GM12891 (cell line): ENCODE measurements around the gene KDM4C.
"Not testable (repeated sequence)": the region's sequence is repeated elsewhere in the genome, so short reads cannot be mapped to it uniquely, and the experiment has no call there.

Experiments
- DNase-seq: peaks from one replicate; pipeline ENCODE4 v3.0.0; 2011; ENCODE audit warnings: low spot score; ENCODE audit not compliant: insufficient read length
- FAIRE-seq: peaks from 2 replicates; lab custom pipeline; 2011; peaks lifted over from hg19 to GRCh38; lab: Jason Lieb, UNC
- PAX5 ChIP-seq: IDR thresholded peaks from 2 replicates; pipeline ENCODE4 v1.6.1; 2011; ENCODE audit warnings: low read length, moderate library complexity, mild to moderate bottlenecking; ENCODE audit not compliant: insufficient read depth, severe bottlenecking
- POLR2A ChIP-seq: IDR thresholded peaks from 2 replicates; pipeline ENCODE4 v1.6.1; 2011; ENCODE audit warnings: low read depth, low read length, control low read depth
- POLR2AphosphoS5 ChIP-seq: IDR thresholded peaks from 2 replicates; pipeline ENCODE4 v1.6.1; 2011; ENCODE audit warnings: low read depth, low read length, control low read depth
- POU2F2 ChIP-seq: IDR thresholded peaks from 2 replicates; pipeline ENCODE4 v1.6.1; 2011; ENCODE audit warnings: low read depth, mild to moderate bottlenecking, control low read depth, low read length, moderate library complexity
- SPI1 ChIP-seq: IDR thresholded peaks from 2 replicates; pipeline ENCODE4 v1.6.1; 2011; ENCODE audit warnings: low read depth, low read length, control low read depth
- TAF1 ChIP-seq: IDR thresholded peaks from 2 replicates; pipeline ENCODE4 v1.6.1; 2011; ENCODE audit warnings: low read depth, low read length, control low read depth

KDM4C gene

DNA sequence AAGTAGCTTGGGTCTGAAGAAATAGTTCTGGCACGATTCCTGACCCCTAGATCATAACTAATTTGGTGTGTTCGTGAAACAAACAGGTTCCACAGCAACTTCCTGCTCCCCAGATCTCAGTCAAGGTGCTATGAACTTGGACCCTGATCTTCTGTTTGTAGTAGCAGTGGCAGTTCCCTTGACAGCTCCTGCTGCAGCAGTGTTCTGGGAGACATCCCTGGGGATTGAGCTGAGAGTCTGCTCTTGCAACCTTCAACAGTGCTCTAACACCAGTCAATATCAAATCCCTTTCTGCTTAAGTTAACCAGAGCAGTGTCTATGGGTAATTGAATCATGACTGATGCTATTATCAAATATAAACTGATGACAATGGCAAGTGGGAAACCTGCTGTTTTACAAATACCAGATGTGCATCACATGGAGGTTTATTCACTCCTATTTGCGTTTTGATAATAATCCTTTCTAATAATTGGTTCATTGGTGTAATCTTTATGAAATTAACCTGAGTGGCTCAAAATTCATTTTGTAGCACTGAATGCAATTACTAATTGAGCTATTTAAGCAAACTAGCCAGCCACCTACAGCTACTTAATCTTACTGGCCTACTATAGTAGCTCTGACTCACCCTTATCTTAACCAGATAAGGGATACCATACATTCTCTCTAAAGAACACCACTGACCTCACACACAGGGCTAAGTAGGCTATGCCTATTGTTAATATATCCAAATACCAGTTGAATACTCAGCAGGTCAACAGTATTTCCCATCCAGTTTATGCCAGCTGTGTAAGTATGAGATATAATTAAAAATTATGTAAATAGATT lies 21.9 kb downstream of the KDM4C start:
- no peak for TF ChIP-seq POU2F2
- no peak for TF ChIP-seq SPI1
- TF ChIP-seq POLR2AphosphoS5: no peak
- TF ChIP-seq TAF1: no peak
- no peak for TF ChIP-seq POLR2A

GRCh38 chr9:6780690-6781089 lies 22.9 kb downstream of the KDM4C start:
- FAIRE-seq: no peak
- TF ChIP-seq PAX5 (no peak), POLR2AphosphoS5 (no peak), SPI1 (no peak), TAF1 (no peak), POLR2A (no peak), POU2F2 (no peak)
- no peak for DNase-seq

More for the DNA sequence above, 21.9 kb downstream of the KDM4C start:
- DNase-seq (no peak), FAIRE-seq (peak; percentile 47)

DNA sequence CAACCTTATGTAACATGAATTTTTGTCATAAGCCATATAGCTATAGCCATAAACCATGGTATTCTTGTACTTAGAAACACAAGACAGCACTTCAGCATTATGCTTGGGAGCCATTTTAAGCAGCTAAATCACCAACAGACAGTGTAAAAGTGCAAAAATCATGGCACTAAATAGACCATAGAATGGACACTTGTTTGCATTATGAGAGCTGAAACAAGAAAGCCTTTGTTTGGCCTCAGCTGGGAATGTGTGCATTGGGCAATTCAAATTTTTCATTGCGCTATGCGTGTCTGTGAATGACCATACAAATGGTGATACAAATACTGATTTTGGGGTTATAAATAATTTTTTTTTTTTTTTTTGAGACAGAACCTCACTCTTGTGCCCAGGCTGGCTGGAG lies 23.7 kb downstream of the KDM4C start:
- no peak for TF ChIP-seq POLR2A
- TF ChIP-seq POU2F2: no peak
- TF ChIP-seq SPI1: no peak
- TF ChIP-seq POLR2AphosphoS5: no peak
- no peak for TF ChIP-seq TAF1
- no peak for TF ChIP-seq PAX5
- DNase-seq: no peak
- no peak for FAIRE-seq

GRCh38 chr9:6782345-6782744 lies 24.6 kb downstream of the KDM4C start:
- no peak for DNase-seq
- no peak for TF ChIP-seq PAX5
- TF ChIP-seq TAF1: no peak
- no peak for TF ChIP-seq POLR2AphosphoS5
- no peak for TF ChIP-seq SPI1
- TF ChIP-seq POLR2A: no peak
- no peak for TF ChIP-seq POU2F2
- no peak for FAIRE-seq

GRCh38 chr9:6782981-6783380 lies 25.2 kb downstream of the KDM4C start:
- FAIRE-seq: no peak
- TF ChIP-seq POU2F2: no peak
- no peak for TF ChIP-seq PAX5
- no peak for TF ChIP-seq SPI1
- no peak for TF ChIP-seq POLR2A
- TF ChIP-seq TAF1: no peak
- no peak for TF ChIP-seq POLR2AphosphoS5
- DNase-seq: no peak

DNA sequence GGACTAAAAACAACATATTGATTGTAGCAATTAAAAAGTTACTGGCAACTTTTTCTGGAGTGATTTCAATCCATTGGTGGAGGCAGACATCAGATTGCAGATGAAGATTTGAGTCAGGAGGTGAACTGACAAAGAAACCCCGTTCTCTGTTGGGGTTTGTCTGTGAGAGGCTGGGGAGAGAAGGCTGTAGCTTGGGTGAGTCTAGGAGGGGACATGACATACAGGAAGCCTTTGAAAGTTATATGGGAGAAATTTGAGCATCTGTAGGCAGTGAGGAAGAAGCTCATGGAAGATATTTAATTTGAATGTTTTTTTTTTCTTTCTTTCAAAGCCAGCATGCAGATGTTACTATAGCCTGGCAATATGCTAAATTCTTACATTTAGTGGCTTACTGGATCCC lies 26.0 kb downstream of the KDM4C start:
- DNase-seq (no peak), FAIRE-seq (no peak)
- TF ChIP-seq SPI1: no peak
- no peak for TF ChIP-seq PAX5
- TF ChIP-seq TAF1: no peak
- TF ChIP-seq POLR2AphosphoS5: no peak
- no peak for TF ChIP-seq POLR2A
- no peak for TF ChIP-seq POU2F2

DNA sequence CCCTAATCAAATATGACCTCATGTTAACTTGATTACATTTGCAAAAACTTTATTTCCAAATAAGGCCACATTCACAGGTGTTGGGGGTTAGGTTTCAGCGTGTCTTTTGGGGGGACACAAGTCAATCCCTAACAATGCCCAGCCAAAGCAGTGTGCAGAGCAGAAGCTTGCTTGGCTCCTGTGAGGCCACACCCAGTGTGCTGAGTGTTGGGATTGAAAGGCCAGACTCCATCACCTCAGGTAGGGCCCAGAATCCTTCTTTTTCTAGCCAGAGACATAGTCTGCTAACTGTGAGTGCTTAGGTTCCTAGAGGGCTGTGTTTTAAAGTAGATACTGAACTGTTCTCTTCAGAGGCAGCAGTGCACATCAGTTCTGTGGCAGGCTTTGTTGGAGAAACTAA lies 27.9 kb downstream of the KDM4C start:
- FAIRE-seq (no peak), DNase-seq (no peak)
- TF ChIP-seq POLR2AphosphoS5 (no peak), TAF1 (no peak), SPI1 (no peak), POLR2A (no peak), PAX5 (no peak), POU2F2 (no peak)

DNA sequence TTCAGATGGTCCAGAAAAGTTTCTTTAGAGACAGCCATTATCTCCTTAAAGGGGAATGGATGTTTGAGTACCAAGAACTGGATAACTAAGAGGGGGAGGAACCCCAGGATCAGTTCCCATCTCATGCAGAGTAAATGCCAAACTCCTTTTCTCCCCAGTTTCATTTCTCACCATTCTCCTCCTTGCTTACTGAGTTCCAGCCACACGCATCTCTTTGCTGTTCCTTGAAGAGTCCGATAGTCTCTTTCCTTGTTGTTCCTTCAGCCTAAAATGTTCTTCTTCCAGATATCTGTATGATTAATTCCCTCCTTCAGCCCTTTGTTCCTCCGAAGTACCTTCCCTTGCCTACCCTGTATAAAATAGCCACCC lies 30.0 kb downstream of the KDM4C start:
- TF ChIP-seq SPI1: no peak
- no peak for TF ChIP-seq POLR2AphosphoS5
- no peak for TF ChIP-seq PAX5
- no peak for TF ChIP-seq POU2F2
- TF ChIP-seq POLR2A: no peak
- no peak for TF ChIP-seq TAF1
- DNase-seq: no peak
- FAIRE-seq: no peak

DNA sequence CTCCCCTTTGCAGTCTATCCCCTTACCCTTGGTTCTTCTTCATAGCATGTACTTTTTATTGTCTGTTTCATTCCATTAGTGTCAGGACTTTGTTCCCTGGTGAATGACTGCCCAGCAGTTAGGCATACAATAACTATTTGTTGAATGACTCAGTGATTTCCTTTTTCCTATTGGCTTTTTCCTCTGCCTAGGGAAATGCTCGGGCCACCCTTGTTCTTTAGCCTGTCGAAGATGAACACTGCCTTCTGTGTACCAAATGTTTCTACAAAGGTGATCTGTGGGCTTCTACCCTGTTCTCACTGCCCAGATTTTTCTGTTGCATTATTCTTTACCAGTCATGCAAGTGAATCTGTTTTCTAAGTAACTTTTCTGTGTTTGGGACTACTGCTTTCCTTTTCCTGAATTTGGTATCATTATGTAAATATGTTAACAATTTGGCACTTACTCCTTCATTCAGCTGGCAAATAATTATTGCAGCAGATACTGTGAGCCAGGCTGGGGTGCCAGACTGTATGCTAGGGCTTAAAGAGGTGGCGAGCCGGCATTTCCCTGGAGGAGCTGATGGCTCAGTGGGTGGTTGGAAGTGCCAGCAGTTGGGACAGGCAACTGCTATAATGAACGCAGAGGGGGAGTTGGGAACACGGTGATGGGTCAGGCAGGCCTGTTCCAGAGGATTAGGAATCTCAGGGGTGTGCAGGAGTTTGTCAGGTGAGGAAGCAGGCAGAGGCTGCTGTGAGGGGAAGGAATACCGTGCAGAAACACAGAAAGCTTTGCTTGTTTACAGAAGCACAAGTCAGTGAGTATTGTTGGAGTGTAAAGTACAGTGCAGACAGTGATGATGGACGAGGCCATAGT lies 30.6 kb downstream of the KDM4C start:
- DNase-seq: no peak
- no peak for FAIRE-seq
- TF ChIP-seq POLR2A: no peak
- no peak for TF ChIP-seq PAX5
- TF ChIP-seq TAF1: no peak
- TF ChIP-seq SPI1: no peak
- no peak for TF ChIP-seq POLR2AphosphoS5
- no peak for TF ChIP-seq POU2F2

- not testable (repeated sequence) for DNase-seq, FAIRE-seq
These were observed 31.2 kb downstream of the KDM4C start for GRCh38 chr9:6789017-6789338.
